ENCODE measurements around the gene GALNT15. TPM values are rescaled to one million over a fixed set of nuclear protein-coding genes. Genes with fewer than 3 reads are reported as not detected.

The GALNT15 gene
- total RNA-seq, result 1.3 TPM
- long read RNA-seq, full-length matches to known transcripts, result 2 of 2 reads
- long read RNA-seq, partial matches to known transcripts, result 0 of 2 reads
- long read RNA-seq, other reads (novel, unspliced or antisense), result 0 of 2 reads

DNA sequence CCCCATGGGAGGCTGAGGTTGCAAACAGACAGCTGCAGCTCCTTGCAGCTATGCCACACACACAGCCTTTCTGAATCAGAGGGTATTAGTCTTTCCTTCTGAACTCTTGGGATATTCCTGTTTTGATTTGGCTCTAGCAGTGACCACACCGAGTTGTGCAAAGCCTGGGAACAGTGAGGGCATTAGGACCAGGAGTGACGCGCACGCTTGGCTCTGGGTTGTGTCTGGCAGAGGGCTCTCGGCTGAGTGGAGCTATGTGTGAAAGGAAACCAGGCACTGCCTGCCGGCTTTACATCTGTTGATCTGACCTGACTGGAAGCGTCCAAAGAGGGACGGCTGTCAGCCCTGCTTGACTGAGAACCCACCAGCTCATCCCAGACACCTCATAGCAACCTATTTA lies at the start of gene GALNT15:
GALNT15 (plus strand) TSS at position 292 of the 400 bp plus-strand sequence. CDS start 472 bp downstream, outside the sequence.
- intact Hi-C loops (cut with DNase I), result loop anchor here (2.0 to 10.0 kb wide), 2 partner anchors 24 to 540 kb away; no protein-coding TSS in a partner anchor

GRCh38 chr3:16126634-16127033 lies 47.8 kb upstream of the GALNT15 start:
- intact Hi-C loops (cut with DNase I), result no loop called here
- no peak for DNase-seq (ENCODE audit: low spot score)

More for the DNA sequence above, at the start of gene GALNT15:
- peak; percentile 87 for DNase-seq (ENCODE audit: low spot score)

DNA sequence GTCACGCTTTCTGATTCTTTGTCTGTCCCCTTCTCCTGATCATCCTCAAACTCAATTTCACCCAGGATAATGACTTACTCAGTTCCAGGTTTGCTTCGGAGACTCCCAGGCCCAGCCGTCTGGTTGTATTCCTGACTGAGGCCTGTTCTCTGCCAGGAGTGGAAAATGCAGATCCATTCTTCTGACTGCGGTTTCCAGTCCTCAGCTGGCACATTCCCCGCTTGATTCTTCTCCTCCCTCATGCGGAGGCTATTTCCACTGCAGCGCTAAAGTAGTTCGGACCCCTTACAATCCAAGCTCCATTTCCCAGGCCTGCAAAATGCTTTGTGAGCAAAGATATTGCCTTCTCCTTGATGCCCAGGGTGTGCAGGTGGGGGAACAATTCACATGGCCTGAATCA lies 47.2 kb upstream of the GALNT15 start:
- no peak for DNase-seq (ENCODE audit: low spot score)
- intact Hi-C loops (cut with DNase I), result no loop called here

- intact Hi-C loops (cut with DNase I), result no loop called here
- DNase-seq (ENCODE audit: low spot score), result no peak
These were observed 44.4 kb upstream of the GALNT15 start for GRCh38 chr3:16130066-16130465.

- intact Hi-C loops (cut with DNase I), result no loop called here
- DNase-seq (ENCODE audit: low spot score), result no peak
These were observed 42.3 kb upstream of the GALNT15 start for GRCh38 chr3:16132190-16132589.

- intact Hi-C loops (cut with DNase I), result no loop called here
- DNase-seq (ENCODE audit: low spot score), result no peak
These were observed 41.6 kb upstream of the GALNT15 start for GRCh38 chr3:16132928-16133327.

DNA sequence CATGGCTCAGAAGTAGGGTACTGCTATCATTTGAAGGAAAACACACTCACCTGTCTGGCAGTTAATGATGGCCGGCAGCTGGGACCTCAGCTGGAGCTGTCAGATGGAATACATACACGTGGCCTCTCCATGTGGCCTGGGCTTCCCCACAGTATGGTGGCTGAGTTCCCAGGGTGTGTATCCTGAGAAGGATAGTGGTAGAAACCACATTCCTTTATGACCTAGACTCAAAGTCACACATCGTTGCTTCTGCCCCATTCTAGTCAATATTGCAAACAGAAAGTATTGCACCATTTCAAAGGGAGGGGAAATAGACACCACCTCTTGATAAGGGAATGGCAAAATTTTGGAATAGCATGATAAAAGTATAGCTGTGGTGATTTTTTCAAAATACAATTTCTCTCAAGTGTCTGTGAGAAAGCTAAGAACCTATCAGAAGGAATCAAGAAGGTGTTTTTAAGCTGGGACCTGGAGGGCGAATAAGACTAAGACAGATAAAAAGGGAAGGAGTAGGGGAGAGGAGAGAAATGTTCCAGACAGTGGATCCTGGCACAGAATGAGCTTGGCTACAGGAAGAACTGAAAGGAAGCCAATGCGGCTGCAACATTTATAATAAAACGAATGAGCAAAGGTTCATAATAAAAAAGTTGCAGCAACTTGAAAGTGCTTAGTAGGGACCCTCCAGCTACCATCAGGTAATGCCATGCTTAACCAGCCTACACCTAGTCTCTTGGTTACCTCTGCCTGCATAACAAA lies 40.1 kb upstream of the GALNT15 start:
- intact Hi-C loops (cut with DNase I), result no loop called here

GRCh38 chr3:16136055-16136454 lies 38.4 kb upstream of the GALNT15 start:
- DNase-seq (ENCODE audit: low spot score), result no peak
- intact Hi-C loops (cut with DNase I), result loop anchor here (5.0 kb wide), 1 partner anchor 41 kb away; no protein-coding TSS in a partner anchor

More for the DNA sequence above, 40.1 kb upstream of the GALNT15 start:
- DNase-seq (ENCODE audit: low spot score), result no peak

DNA sequence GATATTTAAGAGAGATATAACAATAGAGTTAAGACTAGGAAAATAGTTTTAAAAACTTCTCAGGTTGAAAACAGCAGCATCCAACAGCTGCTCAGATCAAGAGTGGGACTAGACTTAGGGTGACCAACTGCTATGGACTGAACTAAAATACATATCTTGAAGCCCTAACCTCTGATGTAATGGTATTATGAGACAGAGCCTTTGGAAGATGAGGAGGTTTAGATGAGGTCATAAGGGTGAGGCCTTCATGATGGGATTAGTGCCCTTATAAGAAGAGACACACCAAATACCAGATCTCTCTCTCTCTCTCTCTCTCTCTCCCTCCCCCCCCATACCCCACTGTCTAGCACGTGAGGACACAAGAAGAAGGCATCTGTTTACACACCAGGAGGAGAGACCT lies 37.4 kb upstream of the GALNT15 start:
- DNase-seq (ENCODE audit: low spot score), result no peak

GRCh38 chr3:16137977-16138376 lies 36.5 kb upstream of the GALNT15 start:
- intact Hi-C loops (cut with DNase I), result loop anchor here (5.0 kb wide), 1 partner anchor 39 kb away; no protein-coding TSS in a partner anchor
- DNase-seq (ENCODE audit: low spot score), result no peak

More for the DNA sequence above, 37.4 kb upstream of the GALNT15 start:
- intact Hi-C loops (cut with DNase I), result loop anchor here (5.0 kb wide), 1 partner anchor 40 kb away; no protein-coding TSS in a partner anchor

- no peak for DNase-seq (ENCODE audit: low spot score)
- intact Hi-C loops (cut with DNase I), result loop anchor here (5.0 kb wide), 1 partner anchor 78 kb away; no protein-coding TSS in a partner anchor
These were observed 34.2 kb upstream of the GALNT15 start for GRCh38 chr3:16140116-16140893.

DNA sequence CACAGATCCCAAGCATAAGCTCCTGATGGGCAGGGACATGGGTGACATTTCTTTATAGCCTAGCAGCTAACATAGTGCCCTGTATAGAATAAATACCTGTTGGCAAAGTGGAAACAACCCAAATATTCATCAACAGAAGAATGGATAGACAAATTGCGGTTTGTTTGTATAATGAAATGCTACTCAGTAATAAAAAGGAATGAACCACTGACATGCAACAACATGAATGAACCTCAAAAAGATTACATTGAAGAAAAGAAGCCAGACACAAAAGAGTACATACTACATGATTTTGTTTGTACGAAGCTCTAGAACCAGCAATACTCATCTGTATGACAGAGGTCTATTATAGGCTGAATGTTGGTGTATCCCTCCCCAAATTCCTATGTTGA lies 33.6 kb upstream of the GALNT15 start:
- intact Hi-C loops (cut with DNase I), result loop anchor here (5.0 kb wide), 1 partner anchor 79 kb away; no protein-coding TSS in a partner anchor
- no peak for DNase-seq (ENCODE audit: low spot score)

GRCh38 chr3:16142350-16143025 lies 32.0 kb upstream of the GALNT15 start:
- intact Hi-C loops (cut with DNase I), result loop anchor here (5.0 kb wide), 1 partner anchor 80 kb away; no protein-coding TSS in a partner anchor
- DNase-seq (ENCODE audit: low spot score), result no peak

GRCh38 chr3:16143861-16144447 lies 30.5 kb upstream of the GALNT15 start:
- DNase-seq (ENCODE audit: low spot score), result no peak
- intact Hi-C loops (cut with DNase I), result loop anchor here (5.0 kb wide), 1 partner anchor 82 kb away; no protein-coding TSS in a partner anchor

GRCh38 chr3:16145176-16145575 lies 29.3 kb upstream of the GALNT15 start:
- intact Hi-C loops (cut with DNase I), result no loop called here
- no peak for DNase-seq (ENCODE audit: low spot score)

- DNase-seq (ENCODE audit: low spot score), result no peak
- intact Hi-C loops (cut with DNase I), result no loop called here
These were observed 28.3 kb upstream of the GALNT15 start for GRCh38 chr3:16146015-16146730.

GRCh38 chr3:16147220-16147994 lies 27.1 kb upstream of the GALNT15 start:
- DNase-seq (ENCODE audit: low spot score), result no peak
- intact Hi-C loops (cut with DNase I), result no loop called here

DNA sequence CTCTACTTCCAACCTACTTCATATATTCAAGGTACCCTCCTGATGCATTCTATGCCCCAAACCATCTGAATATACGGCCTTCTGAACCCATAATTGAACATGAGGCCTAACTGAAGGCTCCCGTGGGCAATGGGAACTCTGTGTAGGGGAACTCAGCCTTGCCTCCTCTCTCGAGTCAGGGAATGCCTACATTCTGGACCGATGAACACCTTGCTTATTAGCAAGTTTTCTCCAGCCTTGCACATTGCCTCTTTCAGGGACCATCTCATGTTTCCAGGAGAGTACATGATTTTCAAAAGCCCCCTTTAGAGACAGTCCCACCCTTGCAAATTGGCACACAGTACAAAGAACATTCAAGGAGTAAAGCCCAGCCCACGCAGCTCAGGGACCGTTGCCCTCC lies 26.3 kb upstream of the GALNT15 start:
- intact Hi-C loops (cut with DNase I), result no loop called here
- DNase-seq (ENCODE audit: low spot score), result no peak

Measured in cardiac septum (tissue), 1 donor.